Upper lobe of left lung (tissue), 4 donors: ENCODE measurements around the gene TFB2M.

Experiments used
- CTCF ChIP-seq, 6 experiments: fragments of 450-650 bp in 4 of 6; fragments of 200-600 bp in 2 of 6; sonication (generic) in 2 of 6; IDR thresholded peaks; one replicate each; pipeline ENCODE4 v1.5.1; 2016 to 2019; ENCODE audit warnings: antibody characterized with exemption in 6 of 6
- POLR2A ChIP-seq, 4 donors: fragments of 450-650 bp; IDR thresholded peaks; one replicate each; pipeline ENCODE4 v1.5.1; 2016 to 2017; ENCODE audit warnings: antibody characterized with exemption in 4 of 4, mild to moderate bottlenecking in 2 of 4
- POLR2AphosphoS5 ChIP-seq, 2 donors: sonication (generic); formaldehyde crosslinking; IDR thresholded peaks; one replicate each; pipeline ENCODE4 v1.5.1; 2017; ENCODE audit warnings: antibody characterized with exemption in 2 of 2

GRCh38 chr1:246508897-246509688 is 57.0 kb downstream of the TFB2M start:
- TF ChIP-seq POLR2AphosphoS5 (IDR thresholded peaks at IDR 0.05) (no peak), CTCF (IDR thresholded peaks at IDR 0.05) (no peak), POLR2A (IDR thresholded peaks at IDR 0.05) (no peak)
